Stimulated activated CD4-positive, alpha-beta T cell treated with anti-CD3 and anti-CD28 coated beads, Interleukin-4, amount 100 ng/mL, for 24 hours (primary cell): ENCODE results near the gene ZNF91.
"Not testable (repeated sequence)": the region's sequence is repeated elsewhere in the genome, so short reads cannot be mapped to it uniquely, and the experiment has no call there.

Source experiments
- DNase-seq: peaks from one replicate; pipeline ENCODE4 v3.0.0-alpha.2; 2020

Gene ZNF91

DNA sequence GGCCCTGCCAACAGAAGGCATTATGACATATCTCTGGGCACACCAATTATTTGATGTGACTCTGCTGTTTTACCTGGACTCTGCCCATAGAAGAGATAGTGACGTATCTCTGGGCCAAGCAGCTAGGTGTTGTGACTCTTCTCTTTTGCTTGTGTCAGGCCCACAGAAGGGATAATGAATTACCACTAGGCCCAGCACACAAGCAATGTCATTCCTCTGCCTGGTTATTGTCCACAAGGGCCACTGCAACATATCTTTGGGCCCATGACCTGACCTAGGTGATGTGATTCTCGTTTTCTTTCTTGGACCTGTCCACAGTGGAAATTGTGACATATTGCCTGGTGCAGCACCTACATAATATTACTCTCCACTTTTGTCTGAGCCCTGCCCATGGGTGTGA, 80.0 kb downstream of the ZNF91 start:
- no peak for DNase-seq

DNA sequence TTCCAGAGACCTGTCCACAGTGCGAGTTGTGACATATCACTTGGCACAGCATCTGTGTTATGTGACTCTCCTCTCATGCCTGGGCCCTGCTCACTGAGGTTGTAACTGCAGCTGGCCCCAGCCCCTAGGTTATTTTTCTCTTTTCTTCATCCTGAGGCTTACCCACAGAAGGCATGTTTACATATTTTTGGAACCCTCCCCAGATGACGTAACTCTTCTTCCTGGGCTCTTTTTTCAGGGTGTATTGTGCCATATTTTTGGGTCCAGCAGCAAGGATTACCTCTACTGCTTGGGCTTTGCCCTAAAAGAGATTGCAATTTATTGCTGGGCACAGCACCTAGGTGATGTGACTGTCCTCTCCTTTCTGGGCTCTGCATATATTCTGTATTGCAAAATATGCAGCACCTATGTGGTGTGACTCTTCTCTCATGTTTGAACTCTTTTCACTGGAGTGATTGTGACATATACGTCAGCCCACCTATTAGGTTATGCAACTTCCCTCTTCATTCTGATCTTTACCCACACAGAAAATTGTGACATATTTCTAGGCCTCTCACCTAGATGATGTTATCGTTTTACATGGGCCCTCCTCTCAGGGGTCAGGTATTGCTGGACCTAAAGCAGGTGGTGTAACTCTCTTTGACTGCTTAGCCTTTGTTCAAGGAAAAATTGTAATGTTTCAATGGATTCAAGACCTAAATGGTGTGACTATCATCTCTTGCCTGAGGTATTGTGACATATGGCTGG, 80.6 kb downstream of the ZNF91 start:
- DNase-seq: no peak

- no peak for DNase-seq
These were observed 82.1 kb downstream of the ZNF91 start for GRCh38 chr19:23313196-23313595.

DNA sequence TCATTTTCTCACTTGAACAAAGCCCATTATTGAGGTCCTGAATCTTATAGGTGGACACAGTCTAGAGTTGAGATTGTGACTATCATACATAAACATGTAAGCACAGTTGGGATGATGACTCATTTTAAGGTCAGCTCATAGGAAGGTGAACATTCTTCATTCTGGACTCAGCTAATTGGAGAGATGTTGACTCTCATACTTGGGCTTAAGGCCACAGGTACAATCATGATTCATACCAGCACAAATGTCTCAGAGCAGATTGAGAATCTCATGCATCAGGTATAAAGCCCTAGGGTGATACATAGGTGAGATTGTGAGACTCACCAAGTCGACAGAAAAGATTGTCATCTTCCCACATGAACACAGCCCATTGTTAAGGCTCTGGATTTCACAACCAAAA, 82.8 kb downstream of the ZNF91 start:
- DNase-seq: no peak

- no peak for DNase-seq
These were observed 83.7 kb downstream of the ZNF91 start for GRCh38 chr19:23311551-23311950.

GRCh38 chr19:23310729-23311211, 84.5 kb downstream of the ZNF91 start:
- DNase-seq: no peak

GRCh38 chr19:23309926-23310325, 85.3 kb downstream of the ZNF91 start:
- no peak for DNase-seq

- no peak for DNase-seq
These were observed 89.7 kb downstream of the ZNF91 start for GRCh38 chr19:23305555-23305954.

- DNase-seq: no peak
These were observed 91.0 kb downstream of the ZNF91 start for GRCh38 chr19:23304238-23304637.

DNA sequence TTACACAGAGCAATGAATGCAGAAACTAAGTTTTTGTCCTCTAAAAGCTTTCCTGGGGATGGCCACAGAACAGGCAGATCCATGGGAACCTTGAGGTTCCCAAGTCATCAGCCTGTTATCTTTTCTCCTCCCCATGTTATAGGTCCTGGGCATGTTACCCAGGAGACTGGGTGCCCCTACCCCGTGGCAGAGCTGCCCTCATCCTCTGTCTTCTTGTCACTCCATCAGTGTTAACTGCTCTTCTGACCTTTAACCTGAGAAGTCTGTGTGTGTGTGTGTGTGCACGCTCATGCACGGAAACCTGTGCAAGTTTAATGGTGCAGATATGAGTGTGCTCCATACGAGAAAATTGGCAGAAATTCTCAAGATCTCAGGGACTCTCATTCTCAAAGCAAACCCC, 101.1 kb downstream of the ZNF91 start:
- no peak for DNase-seq

- not testable (repeated sequence) for DNase-seq
These were observed 105.3 kb downstream of the ZNF91 start for GRCh38 chr19:23289966-23290365.
